ENCODE results near the gene FAM72C.
A peak's percentile ranks its signal among the peaks of the same experiment; 100 is the strongest.
"Not testable (repeated sequence)": the region's sequence is repeated elsewhere in the genome, so short reads cannot be mapped to it uniquely, and the experiment has no call there.

FAM72C gene

DNA sequence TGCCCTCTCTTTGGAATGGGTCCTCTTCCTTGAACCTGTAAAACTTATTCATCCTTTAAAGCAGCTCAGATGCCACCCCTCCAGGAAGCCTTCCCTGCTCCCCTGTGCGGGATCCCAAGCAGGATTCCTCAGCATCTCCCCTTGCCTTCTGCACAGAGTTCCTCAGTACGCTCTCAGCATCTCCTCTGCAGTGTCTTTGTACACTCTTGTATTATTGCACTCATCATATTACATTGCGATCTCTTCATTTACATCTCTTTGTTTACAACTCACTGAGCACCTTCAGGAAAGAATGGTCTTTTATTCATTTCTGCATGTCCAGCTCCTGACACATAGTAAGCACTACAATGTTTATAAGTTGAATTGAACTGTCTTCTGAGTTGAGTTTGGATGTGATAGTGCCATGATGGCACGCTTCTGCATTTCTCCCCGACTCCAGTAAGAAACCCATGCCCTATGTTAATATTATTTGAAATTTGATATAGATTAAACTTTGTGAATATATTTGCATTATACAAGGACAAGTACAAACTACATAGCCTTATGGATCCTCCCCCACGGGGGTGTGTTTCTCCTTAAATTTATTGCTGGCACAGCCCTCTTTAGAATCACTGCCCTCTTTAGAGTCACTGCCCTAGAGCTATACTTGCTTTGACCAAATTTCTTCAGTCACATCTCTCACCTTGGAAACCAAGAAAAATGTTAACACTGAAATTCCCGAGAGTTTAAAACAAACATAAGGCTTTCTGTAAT is 13.1 kb upstream of the FAM72C start:
- not testable (repeated sequence) for DNase-seq

DNA sequence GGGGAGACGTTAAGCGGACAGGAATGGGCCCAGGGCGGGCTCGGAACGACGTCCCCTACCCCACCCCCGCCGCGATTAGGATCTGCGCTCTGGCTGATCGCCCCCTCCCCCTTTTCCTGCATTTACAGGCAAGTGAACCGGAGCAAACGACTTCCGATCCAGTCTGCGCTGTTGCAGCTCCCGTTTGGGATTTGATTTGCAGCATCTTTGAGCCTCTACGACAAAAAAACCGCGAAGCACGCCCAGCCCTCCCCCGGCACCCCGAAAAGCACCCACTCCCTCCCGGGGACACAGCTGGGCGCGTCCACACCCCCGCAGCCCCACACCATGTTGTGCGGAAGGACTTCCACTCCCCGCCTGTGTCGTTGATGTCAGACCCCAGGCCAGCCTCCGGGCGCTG is 2.6 kb upstream of the FAM72C start:
- DNase-seq, result not testable (repeated sequence)

DNA sequence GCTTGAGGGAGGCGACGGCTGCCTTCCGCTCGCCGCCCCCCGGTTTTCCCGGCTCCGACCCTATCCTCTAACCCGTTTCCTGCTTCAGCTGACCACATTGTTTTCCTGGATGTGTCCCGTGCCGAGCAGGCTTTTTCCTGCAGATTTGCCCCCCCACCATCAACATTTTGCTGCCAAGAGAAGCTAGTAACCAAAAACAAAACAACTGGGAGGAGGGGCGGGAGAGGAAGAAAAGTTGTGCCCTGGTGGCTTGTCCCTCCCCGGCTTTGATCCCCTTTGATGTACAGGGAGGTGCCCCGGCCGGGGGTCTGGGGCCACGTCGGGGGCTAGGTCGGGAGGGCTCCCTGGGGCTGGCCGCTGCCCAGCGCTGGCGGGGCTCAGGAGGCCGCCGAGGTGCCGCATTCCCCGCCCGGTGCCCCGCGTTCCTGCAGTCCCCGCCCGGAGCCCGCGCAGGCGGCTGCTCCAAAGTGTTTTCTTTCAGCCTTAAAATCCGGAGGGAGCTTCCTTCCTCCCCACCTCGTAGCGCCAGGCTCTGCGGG is 2.2 kb upstream of the FAM72C start:
- DNase-seq, result not testable (repeated sequence)

DNA sequence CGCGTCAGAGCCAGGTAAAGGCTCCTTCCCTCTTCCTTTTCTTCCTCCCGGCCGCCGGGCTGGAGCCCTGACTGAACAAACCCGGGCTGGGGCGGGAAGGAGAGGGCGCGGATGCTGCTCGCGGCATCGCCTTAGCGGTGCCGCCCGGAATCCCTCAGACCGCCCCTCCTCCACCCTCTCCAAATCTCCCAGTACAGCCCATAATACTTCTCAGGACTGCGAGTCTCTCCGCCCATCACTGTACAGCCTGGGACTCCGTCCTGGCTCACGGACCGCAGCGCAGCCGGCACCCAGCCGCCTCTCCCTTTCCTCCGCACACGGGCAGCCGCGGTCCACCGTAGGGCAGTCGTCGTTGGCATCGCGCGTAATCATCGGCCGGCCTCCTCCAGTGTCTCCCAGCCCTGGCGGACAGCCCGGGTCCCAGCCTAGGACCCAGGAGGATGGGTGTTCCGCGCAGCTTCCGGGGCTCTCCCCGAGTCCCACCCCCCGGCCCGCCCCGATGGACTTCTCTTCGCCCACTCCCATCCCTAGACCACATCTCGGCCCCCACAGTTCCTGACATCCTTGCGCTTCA is 1.1 kb upstream of the FAM72C start:
- not testable (repeated sequence) for DNase-seq

DNA sequence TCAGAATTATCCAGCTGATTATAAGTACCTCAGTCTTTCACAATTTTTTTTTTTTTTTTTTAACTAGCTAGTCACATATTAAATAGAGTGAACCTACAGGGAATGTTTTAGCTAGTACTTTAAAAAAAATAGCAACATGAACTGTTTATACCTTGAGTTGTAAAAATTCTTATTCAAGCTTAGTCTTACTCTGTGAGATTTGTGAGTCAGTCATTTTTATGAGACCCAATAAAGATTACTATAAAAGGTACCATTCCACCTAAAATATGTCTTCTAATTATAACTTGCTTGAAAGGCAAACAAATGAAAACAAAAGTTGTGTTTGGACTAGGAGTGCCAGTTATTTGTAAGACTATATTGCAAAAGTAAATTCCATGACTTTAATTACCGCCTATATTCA is 5.9 kb downstream of the FAM72C start:
- DNase-seq, result not testable (repeated sequence)

DNA sequence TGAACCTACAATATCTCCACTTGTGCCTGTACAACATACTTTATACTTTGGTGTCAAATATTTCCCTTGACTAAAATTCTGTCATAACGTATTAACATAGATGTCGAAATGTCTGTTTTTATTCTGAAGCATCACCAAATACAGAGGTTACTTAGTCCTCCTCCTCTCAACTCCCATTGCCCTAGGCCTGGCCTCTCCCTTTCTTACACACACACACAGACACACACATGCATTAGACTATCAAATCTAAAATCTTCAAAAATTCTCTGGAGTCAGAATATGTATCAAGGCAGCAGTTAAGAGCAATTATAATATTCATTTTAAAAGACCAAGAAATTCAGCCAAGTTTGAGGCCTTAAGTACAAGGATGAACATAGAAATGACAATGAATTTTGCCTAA is 7.5 kb downstream of the FAM72C start:
- not testable (repeated sequence) for DNase-seq

DNA sequence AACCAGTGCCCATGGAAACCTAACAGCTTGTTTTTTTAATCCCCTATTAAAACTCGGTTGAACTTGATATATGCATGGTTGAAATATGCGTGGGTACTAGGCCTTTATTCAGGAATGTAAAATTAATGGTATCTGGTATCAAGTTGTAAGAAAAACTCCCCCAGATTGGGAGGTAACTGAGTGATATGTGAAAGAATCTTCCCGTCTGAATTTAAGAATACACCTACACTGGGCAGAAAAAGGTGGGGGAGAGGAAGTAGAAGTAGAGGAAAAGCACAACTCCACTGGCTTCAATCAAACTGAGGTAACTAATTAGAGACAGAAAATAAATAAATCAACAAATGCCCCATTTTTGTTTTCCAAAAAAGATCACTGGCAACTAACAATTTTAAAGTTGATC is 15.9 kb downstream of the FAM72C start:
- not testable (repeated sequence) for DNase-seq

DNA sequence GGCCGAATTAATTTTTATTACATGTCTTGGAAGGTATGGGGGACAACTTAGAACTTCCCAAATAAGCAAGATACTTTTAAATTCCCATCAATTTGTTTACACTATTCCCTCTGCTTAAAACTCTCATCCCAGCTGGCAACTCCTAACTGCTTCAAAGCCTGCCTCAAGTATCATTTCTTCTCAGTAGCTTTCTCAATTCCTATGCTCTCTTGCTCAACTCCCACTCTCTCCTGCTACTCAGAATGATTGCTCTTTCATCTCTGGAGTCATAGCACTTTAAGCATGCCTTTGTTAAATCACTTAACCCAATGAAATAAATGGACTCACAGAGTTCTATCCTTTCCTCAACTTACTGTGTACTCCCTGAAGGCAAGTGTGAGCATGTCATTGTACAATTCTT is 18.9 kb downstream of the FAM72C start:
- not testable (repeated sequence) for DNase-seq

DNA sequence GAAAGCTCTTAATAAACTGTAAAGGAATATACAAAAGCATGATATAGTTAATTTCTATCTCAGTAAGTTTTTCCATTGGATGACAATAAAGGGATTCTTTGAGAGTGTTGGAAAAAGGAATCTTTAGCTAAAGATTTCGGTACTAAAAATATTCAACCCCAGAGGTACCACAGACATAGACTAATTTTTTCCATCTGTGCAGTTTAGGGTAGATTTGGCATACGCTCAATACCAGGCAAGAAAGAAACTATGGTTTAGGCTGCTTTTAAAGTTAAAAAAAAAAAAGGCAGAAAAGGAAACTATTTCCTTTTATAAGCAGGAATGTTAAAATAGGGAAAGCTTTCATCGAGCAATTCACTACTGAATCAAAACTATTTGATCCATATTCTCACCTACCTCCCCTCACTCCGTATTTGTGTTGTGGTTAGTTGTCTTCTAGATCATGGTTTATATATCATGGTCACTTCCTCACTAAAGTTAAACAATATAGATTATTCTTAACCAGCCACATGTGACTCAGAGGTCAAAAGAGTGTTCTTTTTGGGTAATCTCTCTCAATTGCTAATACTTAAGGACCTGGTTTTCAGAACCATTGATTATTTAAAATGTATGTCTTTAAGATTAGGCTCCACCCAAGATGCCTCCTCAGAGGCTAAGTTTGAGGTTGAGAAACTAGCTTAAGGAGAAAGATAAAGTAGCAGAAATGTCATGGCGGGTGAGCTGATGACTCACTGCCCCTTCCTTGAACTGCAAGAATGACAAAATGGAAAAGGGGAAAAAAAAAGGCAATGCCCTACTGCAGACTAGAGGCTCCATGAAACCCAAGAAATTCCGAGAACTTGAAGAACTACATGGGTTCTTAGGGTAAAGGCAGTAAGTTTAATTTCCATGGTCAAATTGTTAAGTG is 20.0 kb downstream of the FAM72C start:
- DNase-seq, result not testable (repeated sequence)

DNA sequence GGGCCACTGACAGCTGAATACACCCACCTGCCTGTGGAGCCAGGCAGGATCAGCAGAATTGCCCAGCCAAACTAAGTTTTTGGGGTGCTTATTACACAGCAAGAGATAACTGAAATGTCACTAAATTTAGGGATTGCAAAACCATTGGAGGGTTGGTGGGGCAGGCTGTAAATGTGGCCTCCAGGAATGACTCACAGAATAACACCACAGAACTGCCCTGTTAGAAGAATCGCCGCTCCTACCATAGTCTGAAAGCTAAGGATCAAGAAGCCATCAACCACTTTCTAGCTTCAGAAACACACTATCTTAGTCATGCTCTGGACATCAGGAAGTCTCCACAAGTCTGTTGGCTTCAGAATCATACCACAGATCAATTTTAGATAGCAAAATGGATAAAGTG is 24.0 kb downstream of the FAM72C start:
- not testable (repeated sequence) for DNase-seq

DNA sequence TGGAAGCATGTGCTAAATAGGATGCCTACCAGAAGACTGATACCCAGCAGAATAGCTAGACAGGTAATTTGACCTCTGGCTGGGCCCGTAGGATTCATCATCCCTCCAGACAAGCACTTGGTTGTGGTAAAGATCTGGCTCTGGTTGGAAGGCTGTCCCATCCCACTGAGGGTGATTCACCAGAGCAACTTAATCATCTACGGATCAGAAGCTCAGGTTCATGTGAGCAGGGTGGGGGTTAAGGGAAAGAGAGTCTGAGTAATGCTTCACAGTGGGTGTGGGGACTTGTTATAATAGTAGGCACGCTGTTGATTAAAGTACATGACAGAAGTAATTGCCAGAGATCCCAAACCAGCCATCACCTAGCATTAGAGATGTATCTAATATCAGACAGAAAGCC is 26.5 kb downstream of the FAM72C start:
- not testable (repeated sequence) for DNase-seq

DNA sequence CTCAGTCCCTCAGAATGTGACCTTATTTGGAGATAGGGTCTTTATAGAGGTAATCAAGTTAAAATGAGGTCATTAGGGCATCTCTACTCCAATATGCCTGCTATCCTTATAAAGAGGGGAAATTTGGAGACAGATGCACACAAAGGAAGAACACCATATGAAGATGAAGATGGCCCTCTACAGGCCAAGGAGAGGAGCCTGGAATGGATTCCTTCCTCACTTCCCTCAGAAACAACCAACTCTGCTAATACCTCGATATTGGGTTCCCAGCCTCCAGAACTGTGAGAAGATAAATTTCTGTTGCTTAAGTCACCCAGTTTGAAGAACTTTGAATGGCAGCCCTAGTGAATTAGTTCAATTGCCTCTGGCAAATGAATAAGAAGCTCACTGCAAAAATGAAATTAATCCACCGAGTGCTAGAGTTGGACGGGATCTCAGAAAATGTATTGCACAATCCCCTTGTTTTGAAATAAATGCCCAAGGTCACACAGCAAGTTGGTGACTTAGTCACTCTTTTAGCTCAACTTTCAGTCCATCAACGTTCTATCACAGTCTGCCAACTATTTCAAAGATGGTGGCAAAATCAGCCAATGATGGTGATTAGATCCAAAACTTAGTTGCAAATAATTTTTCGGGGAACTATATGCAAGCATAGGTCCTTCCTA is 27.1 kb downstream of the FAM72C start:
- DNase-seq, result not testable (repeated sequence)

DNA sequence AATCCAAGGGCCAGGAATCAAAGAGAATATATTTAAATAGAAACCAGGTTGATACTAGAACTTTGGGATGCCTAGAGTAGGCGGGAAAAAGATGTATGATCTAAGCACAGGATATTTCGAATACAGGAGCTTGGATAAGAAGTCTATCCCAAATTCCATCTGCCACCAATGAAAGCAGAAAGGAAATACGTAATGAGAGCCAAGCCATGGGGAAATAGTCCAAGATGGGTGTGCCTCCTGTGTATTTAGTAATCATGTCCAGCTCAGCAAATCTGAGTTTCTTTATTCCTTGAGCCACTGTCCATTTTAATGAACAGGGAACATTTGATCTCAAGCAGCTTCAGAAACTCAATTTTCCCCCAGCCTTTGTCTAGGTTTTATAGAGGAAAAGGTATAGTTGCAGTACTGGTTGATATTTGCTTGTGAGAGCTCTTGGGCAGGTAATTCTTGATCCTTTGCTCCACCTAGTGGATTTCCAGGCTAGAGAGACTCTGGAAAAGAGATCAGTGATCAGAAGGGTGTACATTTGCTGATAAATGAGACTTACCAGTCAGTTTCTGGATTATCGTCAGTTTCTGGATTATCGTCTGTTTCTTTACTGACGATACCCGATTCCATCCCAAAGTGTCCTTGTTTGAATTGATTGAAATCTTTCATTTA is 28.3 kb downstream of the FAM72C start:
- not testable (repeated sequence) for DNase-seq

DNA sequence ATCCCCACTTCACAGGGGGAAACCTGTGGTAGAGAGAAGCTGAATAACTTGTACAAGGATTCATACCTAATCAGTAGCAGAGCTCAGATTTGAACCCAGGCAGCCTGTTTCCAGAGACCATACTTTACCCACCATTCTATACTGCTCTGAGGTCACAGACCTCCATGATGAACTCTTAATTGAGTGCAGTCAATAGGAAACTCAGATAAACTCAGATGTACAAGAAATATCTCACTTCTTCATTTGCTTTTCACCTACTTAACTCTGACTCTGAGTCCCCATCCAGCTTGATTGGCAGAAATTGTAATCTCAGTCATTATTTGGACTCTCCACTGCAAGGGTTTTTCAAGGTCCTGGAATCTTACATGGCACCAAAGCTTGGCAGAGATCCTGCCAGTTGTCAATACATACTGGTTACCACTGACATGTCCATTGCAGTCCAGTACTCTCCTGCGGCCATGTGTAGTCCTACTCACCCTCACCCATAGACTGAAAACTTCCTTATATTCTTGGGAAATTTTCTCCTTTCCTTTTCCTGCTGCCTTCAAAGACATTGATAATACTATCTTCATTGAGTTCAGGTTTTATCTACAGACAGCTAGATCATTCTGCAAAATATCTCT is 29.4 kb downstream of the FAM72C start:
- not testable (repeated sequence) for DNase-seq

DNA sequence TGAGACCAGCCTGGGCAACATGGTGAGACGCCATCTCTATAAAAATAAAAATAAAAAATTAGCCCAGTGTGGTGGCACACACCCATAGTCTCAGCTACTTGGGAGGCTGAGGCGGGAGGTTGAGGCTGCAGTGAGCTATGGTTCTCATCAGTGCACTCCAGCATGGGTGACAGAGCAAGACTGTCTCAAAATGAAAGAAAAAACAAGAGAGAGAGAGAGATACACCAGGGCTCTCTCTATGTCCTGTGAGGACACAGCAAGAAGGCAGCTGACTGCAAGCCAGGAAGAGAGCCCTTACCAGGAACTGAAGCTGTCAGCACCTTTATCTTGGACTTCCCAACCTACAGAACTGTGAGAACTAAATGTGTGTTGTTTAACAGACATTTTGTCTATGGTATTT is 32.1 kb downstream of the FAM72C start:
- DNase-seq, result not testable (repeated sequence)

DNA sequence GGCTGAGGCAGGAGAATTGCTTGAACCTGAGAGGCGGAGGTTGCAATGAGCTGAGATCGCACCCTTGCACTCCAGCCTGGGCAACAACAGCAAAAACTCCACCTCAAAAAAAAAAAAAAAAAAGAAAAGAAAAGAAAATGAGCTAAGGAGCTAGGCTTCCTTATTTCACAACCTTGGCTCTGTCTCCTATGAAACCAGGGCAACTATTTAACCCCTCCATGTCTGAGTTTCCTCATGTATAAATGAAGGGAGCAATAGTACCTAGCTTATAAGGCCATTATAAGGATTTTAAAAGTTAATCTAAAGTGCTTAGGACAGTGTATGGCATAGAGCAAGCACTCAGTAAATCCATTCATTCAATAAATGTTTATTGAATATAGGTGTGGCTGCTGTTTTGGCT is 32.9 kb downstream of the FAM72C start:
- not testable (repeated sequence) for DNase-seq

DNA sequence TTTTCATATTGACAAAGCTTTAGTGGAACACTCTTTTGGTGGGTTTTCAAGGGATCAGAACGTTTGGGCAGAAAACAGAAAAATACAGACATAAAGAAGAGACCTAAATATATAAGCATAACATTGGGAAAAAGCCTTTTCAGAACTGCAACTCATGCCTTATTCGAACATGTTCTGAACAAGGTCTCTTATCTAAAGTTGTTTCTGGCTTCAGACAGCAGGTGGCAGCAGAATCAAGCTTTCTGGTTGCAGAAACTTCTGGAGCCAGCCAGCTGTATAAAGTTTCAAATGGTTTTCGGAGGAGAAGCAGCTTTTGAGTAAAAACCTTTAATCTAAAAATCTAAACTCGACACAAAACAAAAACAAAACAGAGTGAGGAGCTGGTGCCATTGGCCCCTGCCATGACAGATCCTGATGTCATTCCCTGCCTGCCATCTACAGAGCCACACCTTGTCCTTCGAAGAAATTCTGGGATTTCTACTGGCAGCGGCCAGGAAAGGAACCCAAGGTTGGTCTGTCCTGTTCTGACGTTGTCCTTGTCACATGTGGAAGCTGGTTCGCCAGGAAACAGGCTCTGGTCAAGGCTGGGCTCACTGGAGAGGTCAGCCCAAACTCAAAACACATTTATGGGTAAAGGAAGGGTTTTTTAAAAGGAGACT is 35.2 kb downstream of the FAM72C start:
- DNase-seq, result peak in 1 of 2 donors; percentile 36

DNA sequence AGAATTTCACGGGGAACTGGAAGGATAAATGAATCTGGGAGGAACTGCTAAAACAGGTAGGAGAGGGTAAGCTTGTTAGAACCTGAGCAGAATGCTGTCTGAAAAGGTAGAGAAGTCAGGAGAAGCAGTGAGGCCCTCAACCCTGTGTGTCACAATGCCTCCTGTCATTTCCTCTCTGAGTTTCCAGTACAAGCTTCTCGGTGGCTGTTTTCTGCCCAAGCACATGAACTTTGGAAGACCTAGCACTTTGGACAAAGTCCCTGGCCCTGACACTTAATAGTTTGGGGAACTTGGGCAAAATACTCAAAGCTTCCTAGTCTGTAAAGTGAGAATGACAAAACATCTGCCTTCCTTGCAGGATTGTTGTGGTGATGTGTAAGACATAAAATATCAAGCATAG is 52.7 kb downstream of the FAM72C start:
- not testable (repeated sequence) for DNase-seq

DNA sequence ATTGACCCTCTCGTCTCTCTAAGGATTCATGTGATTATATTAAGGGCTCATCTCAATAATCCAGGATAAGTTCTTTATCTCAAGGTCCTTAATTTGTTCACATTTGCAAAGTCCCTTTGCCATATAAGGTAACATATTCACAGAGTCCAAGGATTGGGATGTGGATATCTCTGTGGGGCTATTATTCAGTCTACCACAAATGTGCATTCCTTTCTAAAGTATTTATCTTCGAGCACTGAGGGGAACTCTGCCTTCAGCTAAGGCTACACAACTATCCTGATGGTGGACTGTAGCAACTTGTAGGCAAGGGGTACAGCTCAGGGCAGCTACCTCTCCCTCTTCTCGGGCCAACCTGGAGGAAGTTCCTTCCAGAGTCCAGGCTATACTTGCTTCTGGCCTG is 53.2 kb downstream of the FAM72C start:
- DNase-seq, result not testable (repeated sequence)

DNA sequence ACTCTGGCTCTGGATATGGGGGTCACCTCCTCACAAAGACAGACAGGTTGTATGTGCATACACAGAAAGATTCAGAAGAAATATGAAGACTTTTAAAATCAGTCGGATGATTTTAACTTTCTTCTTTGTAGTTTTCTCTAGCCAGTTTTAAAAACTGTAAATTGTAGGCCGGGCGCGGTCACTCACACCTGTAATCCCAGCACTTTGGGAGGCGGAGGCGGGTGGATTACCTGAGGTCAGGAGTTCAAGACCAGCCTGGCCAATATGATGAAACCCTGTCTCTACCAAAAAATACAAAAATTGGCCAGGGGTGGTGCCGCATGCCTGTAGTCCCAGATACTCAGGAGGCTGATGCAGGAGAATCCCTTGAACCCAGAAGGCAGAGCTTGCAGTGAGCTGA is 58.1 kb downstream of the FAM72C start:
- DNase-seq, result not testable (repeated sequence)

Measured in bone marrow (tissue), 2 donors.